ENCODE results near the gene CHAT.

Gene CHAT

DNA sequence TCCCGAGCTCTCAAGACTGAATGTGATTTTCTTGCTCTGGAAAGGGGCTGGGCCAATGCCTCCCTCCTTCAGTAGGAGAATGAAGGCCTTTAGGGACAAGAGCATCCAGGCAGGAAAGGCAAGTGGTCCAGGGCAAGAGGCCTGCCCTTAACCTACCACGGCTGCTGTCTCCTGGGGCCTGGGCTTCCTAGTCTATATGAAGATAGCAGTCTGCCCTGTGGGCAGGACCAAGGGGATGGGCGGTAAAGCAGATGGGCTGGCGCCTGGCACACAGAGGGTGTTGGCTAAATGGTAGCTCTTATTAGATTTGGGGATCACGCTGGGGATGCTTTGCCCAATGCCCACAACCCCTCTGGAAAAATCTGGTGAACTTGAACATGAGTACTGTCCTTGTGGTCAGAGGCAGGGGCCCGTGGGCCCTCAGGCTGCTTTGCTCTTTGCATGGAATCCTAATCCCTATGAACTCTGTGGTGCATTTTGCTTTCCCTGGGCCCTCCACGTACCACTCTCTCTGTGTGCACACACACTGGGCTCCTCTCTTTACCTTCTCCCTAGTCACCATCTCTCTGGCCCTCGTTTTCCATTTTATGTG is 20.3 kb downstream of the CHAT start:
- H3K9me3 ChIP-seq (ENCODE audit: control insufficient read depth in 1 of 2, low read length in 2 of 2), result no peaks in the 10 kb centered on the region
- H3K4me3 ChIP-seq (ENCODE audit: low read depth in 1 of 2, low read length in 2 of 2), result no peak overlapping the region
- H3K27ac ChIP-seq (ENCODE audit: low read length), result no peak overlapping the region
- no peaks in the 10 kb centered on the region for H3K4me1 ChIP-seq (ENCODE audit: control insufficient read depth in 1 of 2, insufficient read depth in 2 of 2, low read length in 2 of 2)
- H3K36me3 ChIP-seq (ENCODE audit: control insufficient read depth in 1 of 2, insufficient read depth in 2 of 2, low read length in 2 of 2), result no peaks in the 10 kb centered on the region
- no peaks in the 10 kb centered on the region for H3K27me3 ChIP-seq (ENCODE audit: low read depth, low read length)

DNA sequence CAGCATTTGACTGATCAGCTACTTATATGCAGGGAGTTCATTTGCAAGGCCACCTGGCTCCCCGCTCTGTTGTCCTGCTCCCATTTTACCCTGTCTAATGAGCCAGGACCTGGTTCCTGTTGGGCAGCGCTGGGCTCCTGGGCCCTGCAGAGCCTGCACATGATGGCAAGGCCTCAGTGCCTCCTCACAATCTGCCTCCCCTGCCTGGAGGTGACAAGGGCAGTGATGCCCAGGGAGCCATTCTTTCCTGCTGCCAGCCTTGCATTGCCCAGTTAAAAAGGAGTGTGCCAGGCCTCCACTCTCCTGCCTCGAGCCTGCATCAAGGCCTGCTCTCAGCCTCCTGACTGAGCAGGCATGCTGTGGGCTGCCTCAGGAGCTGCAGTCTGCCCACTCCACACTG is 28.5 kb downstream of the CHAT start:
- Histone ChIP-seq H3K27me3 (ENCODE audit: low read depth, low read length) (peaks cover 6% of the 10 kb centered on the region), H3K9me3 (ENCODE audit: control insufficient read depth in 1 of 2, low read length in 2 of 2) (no peaks in the 10 kb centered on the region), H3K27ac (ENCODE audit: low read length) (no peak overlapping the region), H3K4me3 (ENCODE audit: low read depth in 1 of 2, low read length in 2 of 2) (no peak overlapping the region), H3K36me3 (ENCODE audit: control insufficient read depth in 1 of 2, insufficient read depth in 2 of 2, low read length in 2 of 2) (no peaks in the 10 kb centered on the region), H3K4me1 (ENCODE audit: control insufficient read depth in 1 of 2, insufficient read depth in 2 of 2, low read length in 2 of 2) (no peaks in the 10 kb centered on the region)

- Histone ChIP-seq H3K9me3 (ENCODE audit: control insufficient read depth in 1 of 2, low read length in 2 of 2) (no peaks in the 10 kb centered on the region), H3K4me3 (ENCODE audit: low read depth in 1 of 2, low read length in 2 of 2) (no peak overlapping the region), H3K36me3 (ENCODE audit: control insufficient read depth in 1 of 2, insufficient read depth in 2 of 2, low read length in 2 of 2) (no peaks in the 10 kb centered on the region), H3K27ac (ENCODE audit: low read length) (no peak overlapping the region), H3K27me3 (ENCODE audit: low read depth, low read length) (peaks cover 6% of the 10 kb centered on the region), H3K4me1 (ENCODE audit: control insufficient read depth in 1 of 2, insufficient read depth in 2 of 2, low read length in 2 of 2) (no peaks in the 10 kb centered on the region)
These were observed 29.6 kb downstream of the CHAT start for GRCh38 chr10:49643241-49644034.

DNA sequence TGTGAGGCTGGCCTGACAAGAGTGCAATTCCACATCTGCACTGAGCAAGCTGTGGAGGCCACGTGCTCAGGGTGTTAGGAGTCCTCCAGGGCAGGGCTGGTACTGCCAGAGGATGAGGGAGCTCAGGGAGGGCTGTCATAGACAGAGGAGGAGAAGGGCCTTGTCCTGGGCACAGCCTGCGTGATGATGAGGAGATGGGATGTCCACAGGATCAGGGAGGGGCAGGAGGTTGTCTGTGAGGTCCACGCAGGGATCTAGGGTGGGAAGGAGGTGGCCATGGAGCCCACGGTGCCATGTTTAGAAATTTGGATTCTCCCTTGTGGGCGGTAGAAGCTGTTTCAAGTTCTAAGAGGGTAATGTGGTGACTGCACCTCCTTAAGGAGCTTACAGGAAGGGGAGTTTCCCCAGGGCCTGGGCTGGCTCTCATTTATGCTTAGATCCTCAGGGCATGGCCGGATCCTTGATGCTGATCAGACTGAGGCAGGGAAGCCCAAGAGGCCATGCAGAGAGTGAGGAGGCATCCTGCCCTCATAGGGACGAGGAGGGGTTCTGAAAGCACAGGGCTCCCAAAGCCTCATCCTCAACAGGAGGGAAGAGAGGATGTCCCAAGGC is 30.3 kb downstream of the CHAT start:
- Histone ChIP-seq H3K4me1 (ENCODE audit: control insufficient read depth in 1 of 2, insufficient read depth in 2 of 2, low read length in 2 of 2) (no peaks in the 10 kb centered on the region), H3K36me3 (ENCODE audit: control insufficient read depth in 1 of 2, insufficient read depth in 2 of 2, low read length in 2 of 2) (no peaks in the 10 kb centered on the region), H3K27me3 (ENCODE audit: low read depth, low read length) (peaks cover 6% of the 10 kb centered on the region), H3K4me3 (ENCODE audit: low read depth in 1 of 2, low read length in 2 of 2) (no peak overlapping the region), H3K27ac (ENCODE audit: low read length) (no peak overlapping the region), H3K9me3 (ENCODE audit: control insufficient read depth in 1 of 2, low read length in 2 of 2) (no peaks in the 10 kb centered on the region)

DNA sequence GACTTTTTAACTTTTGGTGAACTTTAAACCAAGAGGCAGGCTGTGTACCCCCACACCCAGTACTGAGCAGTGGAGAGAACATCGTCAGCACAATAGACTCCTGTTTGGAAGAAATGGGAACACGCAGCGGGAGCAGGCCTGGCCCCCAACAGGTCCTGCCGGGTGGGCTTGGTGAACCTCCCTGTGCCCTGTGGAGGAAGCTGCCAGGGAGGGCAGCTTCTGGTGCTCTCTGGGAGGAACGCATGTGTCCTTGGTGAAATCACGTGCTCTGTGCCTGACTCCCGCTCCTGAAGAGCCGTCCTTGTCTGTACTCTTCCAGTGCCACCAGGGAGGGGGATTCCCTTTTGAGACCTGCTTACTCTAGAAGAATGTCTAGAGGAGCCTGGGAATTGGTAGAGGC is 31.6 kb downstream of the CHAT start:
- H3K27me3 ChIP-seq (ENCODE audit: low read depth, low read length), result peaks cover 6% of the 10 kb centered on the region
- H3K4me1 ChIP-seq (ENCODE audit: control insufficient read depth in 1 of 2, insufficient read depth in 2 of 2, low read length in 2 of 2), result no peaks in the 10 kb centered on the region
- no peak overlapping the region for H3K27ac ChIP-seq (ENCODE audit: low read length)
- H3K36me3 ChIP-seq (ENCODE audit: control insufficient read depth in 1 of 2, insufficient read depth in 2 of 2, low read length in 2 of 2), result no peaks in the 10 kb centered on the region
- no peak overlapping the region for H3K4me3 ChIP-seq (ENCODE audit: low read depth in 1 of 2, low read length in 2 of 2)
- no peaks in the 10 kb centered on the region for H3K9me3 ChIP-seq (ENCODE audit: control insufficient read depth in 1 of 2, low read length in 2 of 2)

- H3K27me3 ChIP-seq (ENCODE audit: low read depth, low read length), result no peaks in the 10 kb centered on the region
- H3K27ac ChIP-seq (ENCODE audit: low read length), result no peak overlapping the region
- H3K4me1 ChIP-seq (ENCODE audit: control insufficient read depth in 1 of 2, insufficient read depth in 2 of 2, low read length in 2 of 2), result no peaks in the 10 kb centered on the region
- no peaks in the 10 kb centered on the region for H3K9me3 ChIP-seq (ENCODE audit: control insufficient read depth in 1 of 2, low read length in 2 of 2)
- no peak overlapping the region for H3K4me3 ChIP-seq (ENCODE audit: low read depth in 1 of 2, low read length in 2 of 2)
- no peaks in the 10 kb centered on the region for H3K36me3 ChIP-seq (ENCODE audit: control insufficient read depth in 1 of 2, insufficient read depth in 2 of 2, low read length in 2 of 2)
These were observed 32.3 kb downstream of the CHAT start for GRCh38 chr10:49645871-49646870.

DNA sequence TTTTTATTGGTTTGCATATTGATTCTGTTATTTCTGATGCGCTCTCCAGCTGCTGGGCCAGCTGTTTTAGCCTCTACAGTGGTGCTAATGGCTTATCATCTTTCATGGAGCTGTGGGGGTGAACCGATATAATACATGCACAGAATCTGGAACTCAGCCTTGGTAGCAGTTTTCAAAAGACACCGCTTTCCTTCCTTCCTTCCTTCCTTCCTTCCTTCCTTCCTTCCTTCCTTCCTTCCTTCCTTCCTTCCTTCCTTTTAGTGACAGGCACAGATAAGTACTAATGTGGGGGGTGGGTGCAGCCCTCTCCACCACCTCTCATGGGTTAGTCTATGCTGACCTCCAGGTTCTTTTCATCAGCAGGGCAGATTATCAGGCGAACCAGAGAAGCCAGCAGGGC is 33.7 kb downstream of the CHAT start:
- Histone ChIP-seq H3K4me3 (ENCODE audit: low read depth in 1 of 2, low read length in 2 of 2) (no peak overlapping the region), H3K9me3 (ENCODE audit: control insufficient read depth in 1 of 2, low read length in 2 of 2) (no peaks in the 10 kb centered on the region), H3K4me1 (ENCODE audit: control insufficient read depth in 1 of 2, insufficient read depth in 2 of 2, low read length in 2 of 2) (no peaks in the 10 kb centered on the region), H3K27ac (ENCODE audit: low read length) (no peak overlapping the region), H3K36me3 (ENCODE audit: control insufficient read depth in 1 of 2, insufficient read depth in 2 of 2, low read length in 2 of 2) (no peaks in the 10 kb centered on the region), H3K27me3 (ENCODE audit: low read depth, low read length) (no peaks in the 10 kb centered on the region)

- Histone ChIP-seq H3K9me3 (ENCODE audit: control insufficient read depth in 1 of 2, low read length in 2 of 2) (no peaks in the 10 kb centered on the region), H3K36me3 (ENCODE audit: control insufficient read depth in 1 of 2, insufficient read depth in 2 of 2, low read length in 2 of 2) (no peaks in the 10 kb centered on the region), H3K27ac (ENCODE audit: low read length) (no peak overlapping the region), H3K4me3 (ENCODE audit: low read depth in 1 of 2, low read length in 2 of 2) (no peak overlapping the region), H3K27me3 (ENCODE audit: low read depth, low read length) (no peaks in the 10 kb centered on the region), H3K4me1 (ENCODE audit: control insufficient read depth in 1 of 2, insufficient read depth in 2 of 2, low read length in 2 of 2) (no peaks in the 10 kb centered on the region)
These were observed 34.4 kb downstream of the CHAT start for GRCh38 chr10:49647985-49648795.

DNA sequence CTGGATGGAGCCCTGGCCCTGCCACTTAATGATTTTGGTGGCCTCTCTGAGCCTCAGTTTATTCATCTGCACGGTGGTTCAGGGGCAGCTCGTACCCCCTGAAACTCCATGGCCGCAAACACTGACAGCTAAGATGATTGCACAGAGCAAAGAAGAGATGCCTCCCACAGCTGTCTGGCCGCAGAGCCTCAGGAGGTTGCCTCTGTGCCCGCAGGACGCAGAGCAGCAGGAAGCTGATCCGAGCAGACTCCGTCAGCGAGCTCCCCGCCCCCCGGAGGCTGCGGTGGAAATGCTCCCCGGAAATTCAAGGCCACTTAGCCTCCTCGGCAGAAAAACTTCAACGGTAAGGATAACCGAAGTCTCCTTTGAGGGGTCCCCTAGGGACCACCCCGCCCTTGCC is 35.5 kb downstream of the CHAT start:
- Histone ChIP-seq H3K4me3 (ENCODE audit: low read depth in 1 of 2, low read length in 2 of 2) (no peak overlapping the region), H3K9me3 (ENCODE audit: control insufficient read depth in 1 of 2, low read length in 2 of 2) (no peaks in the 10 kb centered on the region), H3K27me3 (ENCODE audit: low read depth, low read length) (no peaks in the 10 kb centered on the region), H3K27ac (ENCODE audit: low read length) (no peak overlapping the region), H3K4me1 (ENCODE audit: control insufficient read depth in 1 of 2, insufficient read depth in 2 of 2, low read length in 2 of 2) (no peaks in the 10 kb centered on the region), H3K36me3 (ENCODE audit: control insufficient read depth in 1 of 2, insufficient read depth in 2 of 2, low read length in 2 of 2) (no peaks in the 10 kb centered on the region)

GRCh38 chr10:49649936-49650723 is 36.3 kb downstream of the CHAT start:
- Histone ChIP-seq H3K27me3 (ENCODE audit: low read depth, low read length) (no peaks in the 10 kb centered on the region), H3K27ac (ENCODE audit: low read length) (no peak overlapping the region), H3K4me3 (ENCODE audit: low read depth in 1 of 2, low read length in 2 of 2) (no peak overlapping the region), H3K36me3 (ENCODE audit: control insufficient read depth in 1 of 2, insufficient read depth in 2 of 2, low read length in 2 of 2) (no peaks in the 10 kb centered on the region), H3K4me1 (ENCODE audit: control insufficient read depth in 1 of 2, insufficient read depth in 2 of 2, low read length in 2 of 2) (no peaks in the 10 kb centered on the region), H3K9me3 (ENCODE audit: control insufficient read depth in 1 of 2, low read length in 2 of 2) (no peaks in the 10 kb centered on the region)

Measured in muscle layer of duodenum (tissue), 2 donors.